OCI-LY7 (cell line): Measurements from ENCODE around the gene FOXD4L5.
"Not testable (repeated sequence)": the region's sequence is repeated elsewhere in the genome, so short reads cannot be mapped to it uniquely, and the experiment has no call there.

Experiments
- CTCF ChIP-seq: fragments of 200-600 bp; sonication (generic); conservative IDR thresholded peaks from 2 replicates; pipeline ENCODE4 v1.5.1; 2014; ENCODE audit warnings: mild to moderate bottlenecking, antibody characterized with exemption, low read length, moderate library complexity, mixed read lengths
- EZH2phosphoT487 ChIP-seq: fragments of 200-600 bp; sonication (generic); IDR thresholded peaks from 2 replicates; pipeline ENCODE4 v1.6.1; 2018; ENCODE audit warnings: low read depth, borderline replicate concordance, mild to moderate bottlenecking, mixed run types, antibody characterized with exemption, low read length, moderate library complexity, mixed read lengths

GRCh38 chr9:65282976-65283375 is 2.0 kb downstream of the FOXD4L5 start:
- not testable (repeated sequence) for TF ChIP-seq CTCF, EZH2phosphoT487
